Colon (tissue), 2 donors: ENCODE results near the gene PPP1R18.
"Not testable (repeated sequence)": the region's sequence is repeated elsewhere in the genome, so short reads cannot be mapped to it uniquely, and the experiment has no call there.

Experiments
- FAIRE-seq: peaks from 2 replicates; lab custom pipeline; 2012; peaks lifted over from hg19 to GRCh38; lab: Jason Lieb, UNC
- donor health status: control.
- donor health status: control.

The PPP1R18 gene, protein sequence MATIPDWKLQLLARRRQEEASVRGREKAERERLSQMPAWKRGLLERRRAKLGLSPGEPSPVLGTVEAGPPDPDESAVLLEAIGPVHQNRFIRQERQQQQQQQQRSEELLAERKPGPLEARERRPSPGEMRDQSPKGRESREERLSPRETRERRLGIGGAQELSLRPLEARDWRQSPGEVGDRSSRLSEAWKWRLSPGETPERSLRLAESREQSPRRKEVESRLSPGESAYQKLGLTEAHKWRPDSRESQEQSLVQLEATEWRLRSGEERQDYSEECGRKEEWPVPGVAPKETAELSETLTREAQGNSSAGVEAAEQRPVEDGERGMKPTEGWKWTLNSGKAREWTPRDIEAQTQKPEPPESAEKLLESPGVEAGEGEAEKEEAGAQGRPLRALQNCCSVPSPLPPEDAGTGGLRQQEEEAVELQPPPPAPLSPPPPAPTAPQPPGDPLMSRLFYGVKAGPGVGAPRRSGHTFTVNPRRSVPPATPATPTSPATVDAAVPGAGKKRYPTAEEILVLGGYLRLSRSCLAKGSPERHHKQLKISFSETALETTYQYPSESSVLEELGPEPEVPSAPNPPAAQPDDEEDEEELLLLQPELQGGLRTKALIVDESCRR

DNA sequence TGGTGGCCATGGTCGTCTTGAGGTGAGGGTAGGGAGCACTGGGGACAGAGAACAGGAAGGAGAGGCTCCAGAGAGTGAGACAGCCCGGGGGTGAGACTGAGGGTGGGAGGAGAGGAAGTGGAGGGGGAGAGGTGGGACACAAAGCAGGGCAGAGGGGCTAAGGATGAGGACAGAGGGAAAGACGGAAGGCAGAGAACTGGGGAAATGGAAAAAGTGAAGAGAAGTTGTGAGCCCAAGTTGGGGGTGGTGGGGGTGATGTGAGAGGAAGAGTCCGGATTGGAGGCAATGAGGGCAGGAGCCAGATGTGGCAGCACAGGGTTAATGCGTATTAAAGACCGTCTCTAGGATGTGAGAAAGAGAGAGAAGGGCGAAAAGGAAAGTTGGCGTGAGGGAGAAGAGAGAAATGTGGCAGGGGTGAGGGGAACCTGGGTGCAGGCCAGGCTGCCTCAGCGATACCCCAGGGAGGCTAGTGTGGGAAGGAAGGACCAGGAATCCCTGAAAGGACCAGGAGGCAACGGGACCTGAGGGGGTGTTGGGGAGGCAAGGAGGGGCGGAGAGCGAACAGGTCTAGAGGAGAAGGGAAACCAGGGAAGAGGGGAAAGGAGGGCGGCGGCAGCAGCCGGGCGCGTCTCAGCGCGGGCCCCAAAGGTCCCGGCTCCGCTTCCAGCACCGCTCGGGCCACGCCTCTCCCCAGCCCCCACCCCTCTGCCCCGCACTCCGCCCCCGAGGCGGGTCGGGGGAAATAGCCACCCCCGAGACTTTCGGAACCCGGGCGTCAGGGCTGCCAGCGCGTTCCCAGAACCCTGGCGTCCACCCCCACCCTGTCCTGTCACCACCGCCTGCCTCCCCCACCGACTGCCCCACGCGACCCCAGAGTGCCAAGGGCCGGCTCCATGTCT, at the start of gene PPP1R18:
PPP1R18 (minus strand) TSS at position 637 of the 899 bp plus-strand sequence; CDS start at position 10, 627 bp downstream.
- FAIRE-seq, result no peak

DNA sequence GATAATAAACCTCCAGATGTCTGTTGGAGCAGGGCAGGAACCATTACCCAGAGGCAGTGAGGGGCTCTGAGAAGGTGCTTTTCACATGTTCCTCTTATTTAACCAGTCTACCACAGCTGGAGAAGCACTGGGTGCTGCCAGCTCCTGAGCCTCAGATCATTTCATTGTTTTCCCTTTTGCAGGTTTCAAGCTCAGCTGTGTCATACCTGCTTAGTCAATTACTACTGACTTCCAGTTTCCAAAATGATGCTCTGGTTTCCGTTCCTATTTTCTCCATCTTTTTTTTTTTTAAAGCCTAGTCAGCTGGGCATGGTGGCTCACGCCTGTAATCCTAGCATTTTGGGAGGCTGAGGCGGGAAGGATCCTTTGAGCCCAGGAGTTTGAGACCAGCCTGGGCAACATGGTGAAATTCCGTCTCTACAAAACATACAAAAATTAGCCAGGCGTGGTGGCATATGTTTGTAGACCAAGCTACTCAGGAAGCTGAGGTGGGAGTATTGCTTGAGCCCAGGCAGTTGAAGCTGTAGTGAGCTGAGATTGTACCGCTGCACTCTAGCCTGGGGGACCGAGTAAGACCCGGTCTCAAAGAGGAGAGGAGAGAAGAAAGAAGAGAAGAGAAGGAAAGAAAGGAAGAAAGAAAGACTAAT, 49.3 kb upstream of the PPP1R18 start:
- no peak for FAIRE-seq

DNA sequence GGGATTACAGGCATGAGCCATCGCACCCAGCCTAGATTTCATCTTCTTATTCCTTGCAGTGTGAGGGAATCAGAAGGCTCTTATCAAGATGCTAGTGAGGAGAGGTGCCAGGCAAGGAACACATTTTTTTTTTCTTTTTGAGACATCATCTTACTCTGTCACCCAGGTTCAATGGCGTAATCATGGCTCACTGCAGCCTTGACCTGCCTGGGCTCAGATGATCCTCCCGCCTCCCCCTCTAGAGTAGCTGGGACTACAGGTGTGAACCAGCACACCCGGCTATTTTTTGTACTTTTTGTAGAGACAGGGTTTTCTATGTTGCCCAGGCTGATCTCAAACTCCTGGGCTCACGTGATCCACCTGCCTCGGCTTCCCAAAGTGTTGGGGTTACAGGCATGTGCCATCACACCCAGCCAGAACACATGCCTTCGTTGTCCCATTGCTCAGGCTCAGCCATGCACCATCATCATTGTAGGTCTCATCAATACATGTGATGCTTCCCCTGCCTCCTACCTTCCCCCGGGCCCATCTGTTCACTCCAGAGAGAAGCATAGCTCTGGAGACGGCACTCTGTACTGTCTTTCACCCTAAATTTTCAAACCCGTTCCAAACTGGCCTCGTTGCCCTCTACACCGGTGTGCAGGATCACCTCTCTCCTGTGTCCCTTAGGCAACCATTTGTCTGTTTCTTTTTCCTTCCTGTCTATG, 45.9 kb upstream of the PPP1R18 start:
- no peak for FAIRE-seq

DNA sequence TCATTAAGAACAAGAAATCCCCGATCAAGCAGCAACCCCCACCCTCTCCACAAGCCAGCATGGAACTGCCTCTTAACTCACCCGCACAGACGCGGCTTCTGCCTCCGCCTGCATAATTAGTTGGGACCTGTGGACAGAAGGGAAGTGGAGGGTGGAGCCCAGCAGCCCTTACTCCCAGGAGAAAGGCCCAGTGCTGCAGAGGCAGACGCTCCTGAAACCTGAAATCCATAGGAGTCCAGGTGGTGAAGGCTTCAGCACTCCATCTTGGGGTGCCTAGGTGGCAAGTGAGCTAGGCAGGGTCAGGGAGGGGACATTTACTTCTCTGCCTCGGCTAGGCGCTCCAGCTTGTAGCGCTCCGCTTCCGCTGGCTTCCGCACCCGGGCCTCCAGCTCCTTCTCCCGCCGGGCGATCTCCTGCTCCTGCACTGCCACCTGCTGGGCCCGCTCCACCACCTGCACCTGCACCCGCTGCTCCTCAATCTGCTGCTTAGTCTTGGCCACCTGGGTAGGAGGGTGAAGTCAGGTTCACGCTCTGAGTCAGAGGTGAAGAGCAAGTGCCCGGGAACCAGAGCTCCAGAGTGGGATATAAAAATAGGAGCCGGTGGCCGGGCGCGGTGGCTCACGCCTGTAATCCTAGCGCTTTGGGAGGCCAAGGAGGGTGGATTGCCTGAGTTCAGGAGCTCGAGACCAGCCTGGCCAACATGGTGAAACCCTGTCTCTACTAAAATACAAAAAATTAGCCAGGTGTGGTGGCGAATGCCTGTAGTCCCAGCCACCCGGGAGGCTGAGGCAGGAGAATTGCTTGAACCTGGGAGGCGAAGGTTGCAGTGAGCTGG, 44.4 kb upstream of the PPP1R18 start:
- no peak for FAIRE-seq

DNA sequence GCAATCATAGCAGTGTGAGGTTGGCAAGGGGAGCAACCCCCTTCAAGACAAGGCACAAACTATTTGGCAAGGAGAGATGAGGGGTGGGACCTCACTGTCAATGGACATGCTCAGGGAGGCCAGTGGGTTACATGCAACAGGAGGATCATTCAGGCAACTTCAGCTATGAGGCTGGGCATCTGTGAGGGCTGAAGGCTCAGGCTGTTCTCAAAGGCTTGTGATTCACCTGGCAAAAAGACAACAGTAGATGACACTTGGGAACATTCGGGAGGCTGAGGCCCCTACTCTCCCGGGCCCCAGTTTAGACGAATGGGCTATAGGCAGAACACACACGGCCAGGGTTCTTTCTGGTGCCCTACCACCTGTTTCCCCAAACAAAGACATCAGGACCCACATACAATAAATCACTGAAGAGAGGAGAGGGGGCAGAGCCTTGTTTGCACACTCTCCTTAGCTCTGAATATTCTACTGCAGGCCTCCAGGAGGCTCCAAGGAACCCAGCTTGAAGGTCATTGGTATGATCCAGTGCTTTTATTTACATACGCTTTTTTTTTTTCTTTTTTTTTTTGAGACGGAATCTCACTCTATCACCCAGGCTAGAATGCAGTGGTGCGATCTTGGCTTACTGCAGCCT, 41.6 kb upstream of the PPP1R18 start:
- FAIRE-seq, result no peak

DNA sequence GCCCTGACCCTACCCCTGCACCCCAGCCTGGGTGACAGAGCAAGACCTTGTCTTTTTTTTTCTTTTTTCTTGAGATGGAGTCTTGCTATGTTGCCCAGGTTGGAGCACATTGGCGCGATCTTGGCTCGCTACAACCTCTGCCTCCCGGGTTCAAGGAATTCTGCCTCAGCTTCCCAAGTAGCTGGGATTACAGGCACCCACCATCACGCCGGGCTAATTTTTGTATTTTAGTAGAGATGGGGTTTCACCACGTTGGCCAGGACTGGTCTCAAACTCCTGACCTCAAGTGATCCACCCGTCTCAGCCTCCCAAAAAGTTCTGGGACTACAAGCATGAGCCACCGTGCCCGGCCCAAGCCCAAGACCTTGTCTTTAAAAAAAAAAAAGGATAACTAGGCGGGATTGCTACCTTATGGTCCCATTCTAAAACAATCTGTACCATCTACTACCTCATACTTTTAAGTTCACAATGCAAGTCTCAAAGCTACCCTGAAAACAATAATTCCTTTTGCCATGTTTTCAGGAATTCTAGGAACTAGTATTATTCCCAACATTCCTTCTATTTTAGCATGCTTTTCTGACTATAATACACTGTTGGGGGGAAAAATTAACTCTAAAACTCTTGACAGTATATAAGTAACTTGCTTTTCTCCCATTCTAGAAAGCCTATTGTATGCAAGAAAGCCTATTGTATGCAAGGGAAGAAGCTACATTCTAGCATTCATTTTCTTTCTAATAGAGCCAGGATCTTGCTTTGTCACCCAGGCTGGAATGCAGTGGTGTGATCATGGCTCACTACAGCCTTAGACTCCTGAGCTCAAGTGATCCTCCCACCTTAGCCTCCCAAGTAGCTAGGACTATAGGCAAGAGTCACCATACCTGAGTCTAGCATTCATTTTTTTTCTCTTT, 40.3 kb upstream of the PPP1R18 start:
- no peak for FAIRE-seq

DNA sequence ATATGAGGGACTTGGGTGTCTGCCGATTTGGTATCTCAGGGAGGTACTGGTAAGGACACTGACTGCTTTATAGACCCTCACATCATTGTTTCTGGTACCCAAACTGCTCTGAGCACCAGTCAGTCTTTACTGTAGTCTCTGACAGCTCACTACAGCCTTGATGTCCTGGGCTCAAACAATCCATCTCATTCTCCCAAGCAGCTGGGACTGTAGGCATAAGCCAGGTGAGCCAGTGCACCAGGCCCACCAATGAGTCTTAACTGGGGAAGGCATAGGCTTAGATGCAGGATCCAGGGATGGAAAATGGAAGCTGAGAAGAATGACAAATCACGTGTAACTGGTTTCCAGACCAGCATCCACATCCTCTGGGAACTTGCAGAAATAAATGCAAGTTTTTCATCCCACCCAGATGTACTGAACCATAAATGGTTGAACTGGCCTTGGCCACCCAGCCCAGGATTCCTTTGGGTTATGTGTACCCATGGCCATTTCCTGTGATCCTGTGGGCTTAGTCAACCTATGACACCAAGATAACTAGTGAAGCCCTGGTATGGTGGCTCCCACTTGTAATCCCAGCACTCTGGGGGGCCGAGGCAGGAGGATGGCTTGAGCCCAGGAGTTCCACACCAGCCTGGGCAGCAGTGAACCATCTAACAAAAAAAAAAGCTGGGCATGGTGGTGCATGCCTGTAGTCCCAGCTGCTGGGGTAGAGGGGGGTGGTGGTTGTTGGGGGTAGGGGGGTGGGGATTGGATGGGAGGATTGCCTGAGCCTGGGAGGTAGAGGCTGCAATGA, 39.5 kb upstream of the PPP1R18 start:
- FAIRE-seq, result no peak

DNA sequence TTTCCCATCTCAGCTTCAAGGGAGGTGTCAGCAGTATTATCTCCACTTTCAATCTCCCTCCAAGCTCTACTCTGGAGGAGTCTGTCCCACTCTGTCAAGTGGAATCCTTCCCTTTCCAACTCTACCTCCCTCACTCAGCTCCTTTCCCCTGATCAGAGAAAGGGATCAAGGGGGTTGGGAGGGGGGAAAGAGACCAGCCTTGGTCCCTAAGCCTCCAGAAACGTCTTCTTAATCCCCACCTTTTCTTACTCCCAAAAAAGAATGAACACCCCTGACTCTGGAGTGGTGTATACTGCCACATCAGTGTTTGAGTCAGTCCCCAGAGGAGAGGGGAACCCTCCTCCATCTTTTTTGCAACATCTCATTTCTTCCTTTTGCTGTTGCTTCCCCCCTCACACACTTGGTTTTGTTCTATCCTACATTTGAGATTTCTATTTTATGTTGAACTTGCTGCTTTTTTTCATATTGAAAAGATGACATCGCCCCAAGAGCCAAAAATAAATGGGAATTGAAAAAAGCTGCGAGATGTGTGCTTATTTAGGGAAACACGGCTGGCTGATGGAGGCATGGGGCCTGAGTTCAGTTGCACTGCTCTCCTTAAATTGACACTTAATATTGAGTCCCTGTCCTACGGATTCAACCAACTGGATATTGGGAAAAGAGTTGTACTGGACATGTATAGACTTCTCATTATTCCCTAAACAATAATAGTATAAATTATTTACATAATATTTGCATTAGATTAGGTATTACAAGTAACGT, 38.6 kb upstream of the PPP1R18 start:
- FAIRE-seq, result no peak

DNA sequence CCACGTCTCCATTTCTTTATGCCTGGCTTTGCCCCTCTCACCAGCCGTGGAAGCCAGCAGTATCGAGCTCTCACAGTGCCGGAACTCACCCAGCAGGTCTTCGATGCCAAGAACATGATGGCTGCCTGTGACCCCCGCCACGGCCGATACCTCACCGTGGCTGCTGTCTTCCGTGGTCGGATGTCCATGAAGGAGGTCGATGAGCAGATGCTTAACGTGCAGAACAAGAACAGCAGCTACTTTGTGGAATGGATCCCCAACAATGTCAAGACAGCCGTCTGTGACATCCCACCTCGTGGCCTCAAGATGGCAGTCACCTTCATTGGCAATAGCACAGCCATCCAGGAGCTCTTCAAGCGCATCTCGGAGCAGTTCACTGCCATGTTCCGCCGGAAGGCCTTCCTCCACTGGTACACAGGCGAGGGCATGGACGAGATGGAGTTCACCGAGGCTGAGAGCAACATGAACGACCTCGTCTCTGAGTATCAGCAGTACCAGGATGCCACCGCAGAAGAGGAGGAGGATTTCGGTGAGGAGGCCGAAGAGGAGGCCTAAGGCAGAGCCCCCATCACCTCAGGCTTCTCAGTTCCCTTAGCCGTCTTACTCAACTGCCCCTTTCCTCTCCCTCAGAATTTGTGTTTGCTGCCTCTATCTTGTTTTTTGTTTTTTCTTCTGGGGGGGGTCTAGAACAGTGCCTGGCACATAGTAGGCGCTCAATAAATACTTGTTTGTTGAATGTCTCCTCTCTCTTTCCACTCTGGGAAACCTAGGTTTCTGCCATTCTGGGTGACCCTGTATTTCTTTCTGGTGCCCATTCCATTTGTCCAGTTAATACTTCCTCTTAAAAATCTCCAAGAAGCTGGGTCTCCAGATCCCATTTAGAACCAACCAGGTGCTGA, 37.6 kb upstream of the PPP1R18 start:
- not testable (repeated sequence) for FAIRE-seq

DNA sequence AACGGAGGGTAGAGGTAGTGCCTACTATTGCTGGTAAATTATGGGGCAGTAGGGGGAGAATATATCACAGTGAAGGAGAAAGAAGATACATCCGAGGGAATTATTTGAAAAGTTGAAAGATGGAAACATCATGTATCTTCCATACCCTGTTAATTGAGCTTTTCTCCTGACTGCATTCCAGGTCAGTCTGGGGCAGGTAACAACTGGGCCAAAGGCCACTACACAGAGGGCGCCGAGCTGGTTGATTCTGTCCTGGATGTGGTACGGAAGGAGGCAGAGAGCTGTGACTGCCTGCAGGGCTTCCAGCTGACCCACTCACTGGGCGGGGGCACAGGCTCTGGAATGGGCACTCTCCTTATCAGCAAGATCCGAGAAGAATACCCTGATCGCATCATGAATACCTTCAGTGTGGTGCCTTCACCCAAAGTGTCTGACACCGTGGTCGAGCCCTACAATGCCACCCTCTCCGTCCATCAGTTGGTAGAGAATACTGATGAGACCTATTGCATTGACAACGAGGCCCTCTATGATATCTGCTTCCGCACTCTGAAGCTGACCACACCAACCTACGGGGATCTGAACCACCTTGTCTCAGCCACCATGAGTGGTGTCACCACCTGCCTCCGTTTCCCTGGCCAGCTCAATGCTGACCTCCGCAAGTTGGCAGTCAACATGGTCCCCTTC, 36.9 kb upstream of the PPP1R18 start:
- not testable (repeated sequence) for FAIRE-seq

DNA sequence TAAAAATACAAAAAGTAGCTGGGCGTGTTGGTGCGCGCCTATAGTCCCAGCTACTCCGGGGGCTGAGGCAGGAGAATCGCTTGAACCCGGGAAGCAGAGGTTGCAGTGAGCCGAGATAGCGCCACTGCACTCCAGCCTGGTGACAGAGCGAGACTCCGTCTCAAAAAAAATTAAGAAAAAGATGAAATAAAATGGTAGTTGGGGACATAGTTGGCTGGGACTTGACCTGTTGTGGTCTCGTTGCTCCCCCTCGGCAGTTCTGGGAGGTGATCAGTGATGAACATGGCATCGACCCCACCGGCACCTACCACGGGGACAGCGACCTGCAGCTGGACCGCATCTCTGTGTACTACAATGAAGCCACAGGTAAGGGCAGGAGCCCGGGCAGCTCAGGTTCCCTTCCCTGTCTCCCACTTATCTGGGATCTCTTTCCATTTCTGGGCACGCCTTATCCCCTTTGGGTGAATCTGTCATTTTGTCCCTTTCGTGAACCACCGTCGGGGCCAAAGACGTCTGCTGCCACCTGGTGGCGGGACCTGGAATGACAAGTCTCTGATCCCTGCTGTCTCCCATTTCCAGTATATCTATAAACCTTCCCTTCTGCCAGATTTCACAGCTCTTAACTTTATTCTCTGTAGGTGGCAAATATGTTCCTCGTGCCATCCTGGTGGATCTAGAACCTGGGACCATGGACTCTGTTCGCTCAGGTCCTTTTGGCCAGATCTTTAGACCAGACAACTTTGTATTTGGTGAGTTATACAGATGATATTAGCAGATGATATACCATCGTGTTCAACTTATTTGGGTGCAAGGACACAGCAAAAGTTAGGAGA, 36.1 kb upstream of the PPP1R18 start:
- no peak for FAIRE-seq

DNA sequence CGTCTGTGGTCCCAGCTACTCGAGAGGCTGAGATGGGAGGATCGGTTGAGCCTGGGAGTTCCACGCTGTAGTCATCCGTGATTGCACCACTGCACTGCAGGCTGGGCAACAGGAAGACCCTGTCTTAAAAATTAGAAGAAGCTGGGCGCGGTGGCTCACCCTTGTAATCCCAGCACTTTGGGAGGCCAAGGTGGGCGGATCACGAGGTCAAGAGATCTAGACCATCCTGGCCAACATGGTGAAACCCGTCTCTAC, 35.5 kb upstream of the PPP1R18 start:
- not testable (repeated sequence) for FAIRE-seq

DNA sequence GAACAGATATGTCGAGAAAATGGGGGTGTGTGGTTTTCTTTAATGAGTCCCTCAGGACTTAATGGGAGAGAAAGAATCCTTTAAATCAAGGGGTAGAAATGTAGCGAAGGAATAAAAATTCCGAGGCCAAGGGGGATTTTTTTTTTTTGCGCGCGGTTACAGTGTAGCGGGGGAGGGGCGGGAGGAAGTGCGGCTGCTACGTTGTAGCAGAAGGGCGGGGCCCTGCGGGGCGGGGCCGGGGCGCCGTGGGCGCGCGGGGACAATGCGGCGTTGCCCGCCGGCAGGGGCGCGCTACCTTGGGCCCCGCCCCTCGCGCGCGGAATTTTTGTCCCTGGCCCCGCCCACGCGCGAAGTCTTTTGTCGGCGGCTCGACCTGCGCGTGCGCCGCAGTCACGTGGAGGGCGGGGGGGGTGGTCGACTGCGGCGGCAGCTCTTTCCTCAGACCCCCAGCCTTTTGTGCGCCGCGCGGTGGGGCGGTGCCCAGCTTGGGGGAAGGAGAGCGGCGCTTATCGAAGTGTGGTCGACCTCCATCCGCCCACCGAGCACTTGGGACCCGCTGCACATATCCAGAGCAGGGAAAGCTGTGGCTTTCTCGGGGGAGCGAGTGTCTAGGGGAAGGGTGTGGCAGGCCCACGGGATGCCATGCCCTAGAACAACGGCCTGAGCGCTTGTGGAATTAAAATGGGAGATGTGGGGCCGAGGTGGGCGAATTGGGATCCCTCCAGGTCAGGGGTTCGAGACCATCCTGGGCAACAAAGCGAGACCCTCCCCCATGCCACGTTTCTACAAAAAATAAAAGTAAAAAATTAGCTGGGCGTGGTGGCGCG, 35.0 kb upstream of the PPP1R18 start:
- FAIRE-seq, result no peak

DNA sequence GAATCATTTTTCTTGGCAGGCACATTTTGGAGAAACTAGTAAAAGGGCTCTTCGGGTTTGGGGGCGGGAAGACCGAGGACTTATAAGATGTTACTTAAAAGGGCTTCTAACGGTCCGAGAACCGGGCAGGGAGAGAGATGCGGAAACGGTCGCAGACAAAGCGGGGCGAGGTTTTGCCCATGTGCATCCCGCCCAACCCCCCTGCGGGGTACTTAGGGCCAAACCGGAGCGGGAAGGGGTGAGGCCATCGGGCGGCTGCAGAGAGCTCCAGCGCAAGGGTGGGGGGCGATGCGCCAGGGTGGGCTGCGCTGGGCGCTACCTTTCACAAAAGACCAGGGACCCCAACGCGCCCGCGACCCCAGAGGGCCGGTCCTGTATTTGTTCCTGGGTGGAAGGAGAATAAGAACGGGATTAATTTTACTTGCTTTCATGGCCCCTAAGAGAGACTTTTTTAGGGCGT, 34.3 kb upstream of the PPP1R18 start:
- FAIRE-seq, result no peak
